ENCODE results near the gene PPP3R1. TPM values are rescaled to one million over a fixed set of nuclear protein-coding genes. Genes with fewer than 3 reads are reported as not detected.

PPP3R1 gene
- total RNA-seq, 1 donor from 2014 or later, result 28.6 TPM

DNA sequence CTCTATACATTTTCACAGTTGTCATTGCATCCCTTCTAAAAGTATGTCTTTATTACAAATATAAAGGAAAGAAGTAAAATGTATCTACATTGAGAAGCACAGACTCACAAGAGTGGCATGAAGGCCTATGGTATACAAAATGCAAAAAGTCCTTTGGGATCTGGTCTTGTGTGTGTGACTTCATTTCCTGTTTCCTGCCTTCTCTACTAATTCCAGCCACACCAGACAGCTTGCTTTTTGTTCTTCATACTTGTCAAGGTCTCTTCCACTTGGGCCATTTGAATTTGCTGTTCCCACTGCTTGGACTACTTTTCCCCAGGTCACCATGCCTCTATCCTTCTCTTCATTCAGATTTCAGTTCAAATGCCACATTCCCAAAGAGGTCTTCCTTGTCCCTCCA lies 101.3 kb downstream of the PPP3R1 start:
- DNase-seq (ENCODE audit: low spot score), result no peak

DNA sequence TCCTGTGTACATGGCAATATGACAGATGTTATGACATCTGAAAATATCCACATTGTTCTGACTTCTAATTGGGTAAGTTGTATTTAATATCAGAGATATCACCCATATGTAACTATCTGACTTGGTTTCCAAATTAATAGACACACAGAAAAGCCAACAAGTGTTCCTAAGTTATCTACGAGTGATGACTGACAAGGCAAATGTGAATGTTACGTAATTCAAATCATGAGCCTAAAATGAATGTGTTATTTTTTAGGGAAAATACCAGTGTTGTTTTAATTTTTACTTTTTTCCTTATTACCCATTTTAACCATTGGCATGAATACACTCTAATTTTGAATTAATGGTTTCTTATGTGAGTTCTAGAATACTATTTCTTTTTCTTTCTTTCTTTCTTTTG lies 110.5 kb downstream of the PPP3R1 start:
- no peak for DNase-seq (ENCODE audit: low spot score)

DNA sequence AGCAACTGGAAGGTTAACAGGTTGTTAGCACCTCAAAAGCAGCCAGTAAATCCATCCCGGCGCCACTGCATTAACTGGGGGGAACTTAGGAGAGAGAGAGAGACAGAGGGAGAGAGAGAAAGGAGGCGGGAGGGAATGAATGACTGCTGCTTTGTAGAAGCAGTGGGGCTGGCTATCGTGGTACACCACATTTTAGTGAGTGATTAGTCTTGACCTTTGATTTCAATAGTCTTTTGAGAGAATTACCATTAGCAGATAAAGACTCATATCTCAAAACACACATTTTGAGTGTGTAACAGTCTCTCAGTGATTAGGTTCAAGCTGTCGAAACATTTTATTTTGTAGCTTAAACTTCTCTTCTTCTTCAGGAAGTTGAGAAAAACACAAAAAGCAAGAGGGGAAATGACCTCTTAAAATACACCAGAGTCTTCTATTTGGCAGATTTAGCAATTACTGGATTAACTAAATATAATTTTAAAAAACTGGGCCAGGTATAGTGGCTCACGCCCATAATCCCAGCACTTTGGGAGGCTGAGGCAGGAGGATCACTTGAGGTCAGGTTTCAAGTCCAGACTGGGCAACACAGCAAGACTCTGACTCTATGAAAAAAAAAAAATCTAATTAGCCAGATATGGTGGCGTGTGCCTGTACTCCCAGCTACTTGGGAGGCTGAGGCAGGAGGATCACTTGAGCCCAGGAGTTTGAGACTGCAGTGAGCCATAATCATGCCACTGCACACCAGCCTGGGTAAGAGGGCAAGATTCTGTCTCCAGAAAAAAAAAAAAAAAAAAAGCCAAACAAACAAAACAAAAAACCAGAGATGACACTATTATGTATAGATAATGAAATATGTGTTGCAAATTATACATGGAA lies 116.6 kb downstream of the PPP3R1 start:
- DNase-seq (ENCODE audit: low spot score), result no peak

DNA sequence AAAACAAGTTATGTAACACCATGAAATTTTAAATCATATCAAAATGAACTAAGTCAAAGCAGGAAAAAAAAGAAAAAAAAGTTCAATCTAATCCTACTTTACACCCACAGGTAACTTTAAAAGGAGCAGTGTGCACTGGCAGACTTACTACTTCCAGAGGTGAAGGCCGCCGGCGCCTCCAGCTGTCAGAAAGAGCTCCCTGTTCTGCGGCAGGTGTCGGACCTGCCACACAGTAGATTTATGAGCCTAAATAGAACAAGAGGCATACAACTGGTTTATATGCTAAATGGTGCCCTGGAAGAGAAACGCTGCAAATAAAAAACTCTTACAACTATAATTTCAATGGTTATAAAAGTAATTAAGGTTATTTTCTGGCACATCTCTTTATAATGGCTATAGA lies 117.8 kb downstream of the PPP3R1 start:
- no peak for DNase-seq (ENCODE audit: low spot score)

DNA sequence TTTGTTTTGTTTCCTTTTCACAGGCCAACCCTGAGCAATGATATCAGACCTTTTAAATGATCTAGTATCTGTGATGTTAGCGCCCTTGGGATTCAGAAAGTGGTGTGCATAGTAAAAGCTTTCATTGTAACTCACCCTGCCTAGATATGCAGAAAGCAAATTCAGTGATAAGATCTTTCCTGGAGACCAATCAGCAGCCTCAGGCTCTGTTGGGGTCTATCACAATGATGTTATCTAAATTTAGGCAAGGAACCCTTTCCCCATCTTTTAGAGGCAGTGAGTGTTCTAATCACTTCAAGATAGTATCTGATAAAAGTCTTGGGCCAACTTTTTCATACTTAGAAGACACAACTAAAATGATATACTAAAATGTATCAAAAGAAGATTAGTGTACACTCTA lies 118.2 kb downstream of the PPP3R1 start:
- DNase-seq (ENCODE audit: low spot score), result no peak

Other genes with a start within 250 kb of the PPP3R1 start
- 71.7 TPM for gene C1D, start 189.5 kb downstream of the PPP3R1 start, total RNA-seq (ENCODE audit: insufficient read depth, low replicate concordance)
- gene PNO1, start 94.6 kb downstream of the PPP3R1 start, total RNA-seq (ENCODE audit: insufficient read depth, low replicate concordance), result 22.1 TPM
- gene CNRIP1, start 67.4 kb upstream of the PPP3R1 start, total RNA-seq (ENCODE audit: insufficient read depth, low replicate concordance), result 38.3 TPM
- gene PLEK, start 112.8 kb upstream of the PPP3R1 start, total RNA-seq (ENCODE audit: insufficient read depth, low replicate concordance), result 22.9 TPM
- 2.4 TPM for gene FBXO48, start 214.8 kb upstream of the PPP3R1 start, total RNA-seq (ENCODE audit: insufficient read depth, low replicate concordance)
- 13.5 TPM for gene APLF, start 215.1 kb upstream of the PPP3R1 start, total RNA-seq (ENCODE audit: insufficient read depth, low replicate concordance)